Upper lobe of right lung (tissue), 1 donor: ENCODE results near the gene SGIP1. TPM values are rescaled to one million over a fixed set of nuclear protein-coding genes. Genes with fewer than 3 reads are reported as not detected.
"Not testable (repeated sequence)": the region's sequence is repeated elsewhere in the genome, so short reads cannot be mapped to it uniquely, and the experiment has no call there.

Source experiments
- ATAC-seq: fragments of 200-7000 bp; cut with Tn5 transposase; one replicate; pipeline ENCODE4 v1.9.1; 2020; ENCODE audit warnings: mild to moderate bottlenecking, moderate library complexity
- DNase-seq: peaks from one replicate; pipeline ENCODE4 v3.0.0-alpha.2; 2020
- H3K27ac ChIP-seq: fragments of 200-600 bp; one replicate; pipeline ENCODE4 v1.8.0; 2022
- H3K27me3 ChIP-seq: fragments of 200-600 bp; one replicate; pipeline ENCODE4 v1.8.0; 2022; ENCODE audit warnings: mild to moderate bottlenecking
- H3K36me3 ChIP-seq: fragments of 200-600 bp; one replicate; pipeline ENCODE4 v1.8.0; 2022
- H3K4me1 ChIP-seq: fragments of 200-600 bp; one replicate; pipeline ENCODE4 v1.8.0; 2022
- H3K4me3 ChIP-seq: fragments of 200-600 bp; one replicate; pipeline ENCODE4 v1.8.0; 2022; ENCODE audit warnings: mild to moderate bottlenecking
- H3K9me3 ChIP-seq: fragments of 200-600 bp; one replicate; pipeline ENCODE4 v1.8.0; 2022
- CTCF ChIP-seq: fragments of 200-600 bp; IDR thresholded peaks from one replicate; pipeline ENCODE4 v1.8.0; 2022; ENCODE audit warnings: antibody characterized with exemption
- intact Hi-C: fragments of 100-400 bp; cut with DNase I; formaldehyde crosslinking; loops from one replicate; pipeline ENCODE4 v1.11.0; 2022
- total RNA-seq: library from RNA; stranded (reverse); fragmentation: NEBNext Ultra II Directional; extraction: Animal tissue kit (Norgen Biotek cat#: 25700); gene quantifications from one replicate; pipeline ENCODE4 v1.2.1, GENCODE V29; 2021
- donor health status: DM: no; HTN: yes; CAD: no; lungs with severe emphysema.

The SGIP1 gene
- total RNA-seq, 1 donor from 2014 or later = 19.8 TPM

- Histone ChIP-seq H3K4me1 (peaks cover 7% of the 10 kb centered on the region), H3K36me3 (no peaks in the 10 kb centered on the region), H3K4me3 (no peak overlapping the region), H3K9me3 (no peaks in the 10 kb centered on the region), H3K27me3 (no peaks in the 10 kb centered on the region), H3K27ac (no peak overlapping the region)
- intact Hi-C loops = no loop called here
- no peak for DNase-seq
- no peak for ATAC-seq
- TF ChIP-seq CTCF = no peak
These were observed 196.5 kb downstream of the SGIP1 start for GRCh38 chr1:66730462-66730861.

- Histone ChIP-seq H3K27me3 (no peaks in the 10 kb centered on the region), H3K27ac (no peak overlapping the region), H3K4me1 (no peaks in the 10 kb centered on the region), H3K9me3 (no peaks in the 10 kb centered on the region), H3K36me3 (no peaks in the 10 kb centered on the region), H3K4me3 (no peak overlapping the region)
- intact Hi-C loops = no loop called here
- TF ChIP-seq CTCF = no peak
- ATAC-seq (no peak), DNase-seq (no peak)
These were observed 197.4 kb downstream of the SGIP1 start for GRCh38 chr1:66731170-66731865.

GRCh38 chr1:66732407-66733166, 198.6 kb downstream of the SGIP1 start:
- no peak for TF ChIP-seq CTCF
- no peaks in the 10 kb centered on the region for H3K9me3 ChIP-seq
- ATAC-seq (peak; percentile 81), DNase-seq (no peak)
- no peak overlapping the region for H3K4me3 ChIP-seq
- H3K36me3 ChIP-seq = no peaks in the 10 kb centered on the region
- H3K27ac ChIP-seq = no peak overlapping the region
- H3K27me3 ChIP-seq = no peaks in the 10 kb centered on the region
- H3K4me1 ChIP-seq = no peaks in the 10 kb centered on the region
- intact Hi-C loops = no loop called here

GRCh38 chr1:66733348-66734017, 199.5 kb downstream of the SGIP1 start:
- Histone ChIP-seq H3K36me3 (no peaks in the 10 kb centered on the region), H3K4me1 (no peaks in the 10 kb centered on the region), H3K27ac (no peak overlapping the region), H3K9me3 (no peaks in the 10 kb centered on the region), H3K4me3 (no peak overlapping the region), H3K27me3 (no peaks in the 10 kb centered on the region)
- DNase-seq (no peak), ATAC-seq (no peak)
- intact Hi-C loops = no loop called here
- peak; percentile 13 for TF ChIP-seq CTCF

GRCh38 chr1:66734531-66734930, 200.6 kb downstream of the SGIP1 start:
- H3K9me3 ChIP-seq, H3K27me3 ChIP-seq, H3K27ac ChIP-seq, ATAC-seq, intact Hi-C loops, H3K4me1 ChIP-seq, H3K36me3 ChIP-seq, DNase-seq, H3K4me3 ChIP-seq: not testable (repeated sequence)

GRCh38 chr1:66737836-66738235, 203.9 kb downstream of the SGIP1 start:
- H3K4me3 ChIP-seq = no peak overlapping the region
- H3K27ac ChIP-seq = no peak overlapping the region
- TF ChIP-seq CTCF = no peak
- no peaks in the 10 kb centered on the region for H3K9me3 ChIP-seq
- no peaks in the 10 kb centered on the region for H3K4me1 ChIP-seq
- no peak for ATAC-seq
- no peak for DNase-seq
- intact Hi-C loops = no loop called here
- H3K36me3 ChIP-seq = no peaks in the 10 kb centered on the region
- H3K27me3 ChIP-seq = no peaks in the 10 kb centered on the region
